GM19468 (cell line): Measurements from ENCODE around the gene WDR1.

Source experiments
- ATAC-seq: cut with Tn5 transposase; IDR thresholded peaks from one replicate; pipeline ENCODE4 v1.9.1; 2021; ENCODE audit warnings: mild to moderate bottlenecking, moderate library complexity, moderate number of reproducible peaks; ENCODE audit not compliant: unreplicated experiment; ENCODE audit errors: extremely low read depth

Gene WDR1

GRCh38 chr4:10026485-10026884 lies 90.1 kb downstream of the WDR1 start:
- ATAC-seq, result no peak

GRCh38 chr4:10025230-10025806 lies 91.3 kb downstream of the WDR1 start:
- no peak for ATAC-seq
